GM19324 (cell line): Measurements from ENCODE around the gene DPM3.
"Not testable (repeated sequence)": the region's sequence is repeated elsewhere in the genome, so short reads cannot be mapped to it uniquely, and the experiment has no call there.

Experiments used
- ATAC-seq: cut with Tn5 transposase; IDR thresholded peaks from one replicate; pipeline ENCODE4 v1.9.1; 2021; ENCODE audit warnings: mild to moderate bottlenecking, moderate library complexity; ENCODE audit not compliant: unreplicated experiment, low FRiP score

DPM3 gene

DNA sequence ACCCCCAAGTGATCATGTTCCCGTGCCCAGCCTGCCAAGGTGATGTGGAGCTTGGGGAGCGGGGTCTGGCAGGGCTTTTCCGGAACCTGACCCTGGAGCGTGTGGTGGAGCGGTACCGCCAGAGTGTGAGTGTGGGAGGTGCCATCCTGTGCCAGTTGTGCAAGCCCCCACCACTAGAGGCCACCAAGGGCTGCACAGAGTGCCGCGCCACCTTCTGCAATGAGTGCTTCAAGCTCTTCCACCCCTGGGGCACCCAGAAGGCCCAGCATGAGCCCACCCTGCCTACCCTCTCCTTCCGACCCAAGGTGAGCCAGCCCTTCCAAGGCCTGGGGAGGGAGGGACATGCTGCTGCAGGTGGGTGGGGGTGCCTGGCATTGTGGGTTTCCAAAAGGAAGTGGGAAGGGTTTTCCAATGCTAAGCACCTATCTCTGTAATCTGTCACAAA, 35.6 kb upstream of the DPM3 start:
- no peak for ATAC-seq

GRCh38 chr1:155175281-155175926, 35.1 kb upstream of the DPM3 start:
- ATAC-seq = no peak

DNA sequence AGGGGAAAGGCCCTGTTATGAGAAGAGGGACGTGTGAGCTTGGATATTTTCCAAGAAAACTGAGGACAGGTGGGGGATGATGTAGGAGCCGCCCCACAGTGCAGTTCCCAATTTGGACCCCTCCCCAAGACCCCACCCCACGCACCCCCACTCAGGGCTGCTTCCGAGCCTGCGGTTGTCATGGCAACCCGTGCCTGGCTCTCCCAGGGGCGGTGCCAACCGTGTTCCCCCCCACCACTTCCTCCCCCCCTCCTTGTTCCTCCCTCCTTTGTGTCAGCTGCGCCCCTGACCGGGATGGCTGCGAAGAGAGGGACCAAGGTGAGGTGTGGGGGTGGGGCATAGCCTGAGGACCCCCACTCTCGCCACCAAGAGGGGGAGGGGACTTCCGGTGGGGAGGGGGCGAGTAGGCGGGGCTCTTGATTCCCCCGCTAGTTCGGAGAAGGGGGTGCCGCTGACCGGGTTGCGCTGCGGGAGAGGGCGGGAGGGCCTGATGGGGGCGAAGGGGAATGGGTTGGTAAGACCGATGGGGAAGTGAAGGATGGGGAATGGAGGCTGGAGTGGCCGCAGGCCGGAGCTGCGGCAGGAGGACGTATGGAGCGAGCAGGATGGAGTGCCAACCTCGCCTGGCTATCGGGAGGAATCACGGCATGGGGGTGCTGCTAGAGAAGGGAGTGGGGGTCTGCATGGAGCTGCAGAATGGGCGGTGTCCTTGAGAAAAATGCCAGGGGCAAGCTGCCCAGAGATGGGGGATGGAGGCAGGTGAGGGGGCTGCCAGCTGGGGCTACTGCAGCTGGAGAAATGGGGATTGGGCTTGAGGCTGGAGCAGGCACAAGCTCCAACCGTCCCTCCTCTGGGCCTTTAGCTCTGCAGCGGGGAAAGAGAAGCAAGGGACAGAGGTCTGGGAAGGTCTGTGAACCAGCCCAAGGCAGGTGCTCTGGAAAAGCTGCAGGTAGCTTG, 34.3 kb upstream of the DPM3 start:
- ATAC-seq = no peak

DNA sequence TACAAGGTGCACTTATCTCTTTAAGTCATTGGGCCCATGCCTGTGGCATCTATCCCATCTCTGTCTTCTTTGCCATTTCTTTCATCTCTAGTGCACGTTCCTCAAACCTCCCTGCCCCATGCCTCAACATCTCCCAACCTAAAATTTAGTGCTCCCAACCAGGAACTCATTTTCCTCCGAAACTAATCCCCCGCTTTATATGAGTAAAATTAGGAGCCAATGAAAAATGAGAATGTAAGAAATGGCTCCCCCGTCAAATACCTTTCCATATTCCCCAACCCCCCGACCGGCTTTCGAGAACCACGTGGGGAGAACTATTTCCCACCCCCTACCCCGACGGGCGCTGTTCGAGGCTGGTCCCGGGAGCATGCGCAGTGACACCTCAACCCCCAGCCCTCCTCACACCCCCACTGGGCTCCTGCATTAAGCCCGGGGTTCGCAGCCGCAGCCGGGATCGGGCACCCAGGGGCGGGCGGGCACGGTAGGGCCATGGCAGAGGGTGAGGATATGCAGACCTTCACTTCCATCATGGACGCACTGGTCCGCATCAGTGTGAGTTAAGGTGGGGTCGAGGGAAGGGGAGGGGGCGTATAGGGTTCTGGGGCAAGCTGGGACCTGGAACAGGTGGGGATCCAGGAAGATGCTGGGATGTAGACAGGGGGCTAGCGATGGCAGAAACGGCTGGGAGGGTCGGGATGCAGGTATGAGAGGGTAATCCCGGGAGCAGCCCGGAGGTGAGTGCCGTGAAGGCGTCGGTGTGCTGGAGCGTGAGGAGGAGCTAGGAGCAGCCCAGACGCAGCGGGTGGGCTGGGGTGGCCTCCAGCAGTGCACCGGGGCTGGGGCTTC, 33.4 kb upstream of the DPM3 start, which contains the start of gene TRIM46:
Gene TRIM46, plus strand, starts transcription at position 372 of the 846 bp plus-strand sequence. Its CDS starts 118 bp downstream, at position 490.
- no peak for ATAC-seq

GRCh38 chr1:155172732-155173477, 32.6 kb upstream of the DPM3 start, which contains the start of gene KRTCAP2:
Gene KRTCAP2 (minus strand): TSS chr1:155173304. CDS start chr1:155173224, 80 bp downstream.
- ATAC-seq = peak; percentile 82

DNA sequence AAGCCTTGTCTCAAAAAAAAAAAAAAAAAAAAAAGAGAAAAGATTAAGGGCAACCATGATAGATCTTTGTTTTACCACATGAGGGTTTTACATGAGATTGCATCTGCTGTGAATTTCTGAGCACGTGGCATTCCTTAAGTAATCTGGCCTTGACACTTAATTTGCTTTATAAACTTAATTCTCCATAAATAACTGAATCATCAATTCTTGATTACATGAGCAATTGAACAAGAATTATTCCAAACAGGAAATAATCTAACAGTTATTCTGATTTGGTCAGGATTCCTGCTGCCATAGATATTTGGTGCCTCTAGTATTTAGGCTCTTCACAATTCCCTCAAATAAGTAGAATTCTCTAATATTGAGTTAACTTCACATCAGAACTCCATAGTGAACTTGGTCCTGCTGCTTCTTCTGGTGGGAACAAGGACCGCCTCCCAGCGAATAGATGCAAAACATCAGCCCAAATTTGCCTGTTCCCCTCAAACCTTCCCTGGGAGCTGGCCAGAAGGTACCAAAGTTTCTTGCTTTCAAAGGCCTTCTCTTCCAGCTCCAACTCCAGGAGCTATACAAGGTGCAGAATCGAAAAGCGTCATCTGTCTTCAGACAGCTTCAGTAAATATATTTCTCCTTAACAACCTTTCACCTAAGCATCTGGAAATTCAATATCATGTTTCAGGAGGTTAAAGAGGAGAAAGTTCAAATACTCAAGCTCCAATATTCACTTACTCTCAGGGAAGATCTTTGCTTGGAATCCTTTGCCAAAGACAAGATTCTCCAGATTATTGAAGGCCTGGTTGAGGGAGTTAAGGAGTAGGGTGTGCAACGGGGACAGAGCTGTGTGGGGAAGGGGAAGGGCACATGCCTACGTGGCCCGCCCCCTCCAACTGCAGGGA, 31.8 kb upstream of the DPM3 start:
- ATAC-seq = no peak

- ATAC-seq = no peak
These were observed 30.5 kb upstream of the DPM3 start for GRCh38 chr1:155170806-155171205.

DNA sequence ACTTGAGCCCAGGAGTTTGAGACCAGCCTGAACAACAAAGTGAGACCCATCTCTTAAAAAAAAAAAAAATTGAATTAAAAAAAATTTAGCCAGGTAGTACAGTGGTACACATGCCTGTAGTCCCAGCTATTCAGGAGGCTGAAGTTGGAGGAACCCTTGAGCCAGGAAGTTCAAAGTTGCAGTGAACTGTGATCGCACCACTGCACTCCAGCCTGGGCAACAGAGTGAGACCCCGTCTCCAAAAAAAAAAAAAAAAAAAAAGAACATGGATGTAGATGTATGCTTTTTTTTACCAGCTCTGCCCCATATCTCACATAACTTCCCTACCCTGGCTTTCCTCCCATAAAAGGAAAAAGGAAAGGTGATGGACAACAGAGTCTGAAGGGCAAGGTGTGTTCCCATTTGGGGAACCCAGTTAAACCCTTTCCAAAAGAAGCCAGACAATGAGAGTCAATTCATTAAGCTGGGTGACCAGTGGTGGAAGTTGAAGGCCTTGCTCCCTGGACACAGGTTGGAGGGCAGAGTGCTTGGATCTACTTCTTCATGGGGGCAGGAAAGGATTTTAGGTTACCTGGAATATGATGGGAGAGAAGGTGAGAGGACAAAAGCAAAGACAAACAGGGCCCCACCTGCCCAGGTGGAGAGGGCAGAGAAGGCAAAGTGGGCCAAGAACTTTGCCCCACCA, 29.9 kb upstream of the DPM3 start:
- no peak for ATAC-seq

- no peak for ATAC-seq
These were observed 29.2 kb upstream of the DPM3 start for GRCh38 chr1:155169541-155169940.

- no peak for ATAC-seq
These were observed 28.3 kb upstream of the DPM3 start for GRCh38 chr1:155168456-155169210.

- ATAC-seq = not testable (repeated sequence)
These were observed 27.7 kb upstream of the DPM3 start for GRCh38 chr1:155168105-155168445.

DNA sequence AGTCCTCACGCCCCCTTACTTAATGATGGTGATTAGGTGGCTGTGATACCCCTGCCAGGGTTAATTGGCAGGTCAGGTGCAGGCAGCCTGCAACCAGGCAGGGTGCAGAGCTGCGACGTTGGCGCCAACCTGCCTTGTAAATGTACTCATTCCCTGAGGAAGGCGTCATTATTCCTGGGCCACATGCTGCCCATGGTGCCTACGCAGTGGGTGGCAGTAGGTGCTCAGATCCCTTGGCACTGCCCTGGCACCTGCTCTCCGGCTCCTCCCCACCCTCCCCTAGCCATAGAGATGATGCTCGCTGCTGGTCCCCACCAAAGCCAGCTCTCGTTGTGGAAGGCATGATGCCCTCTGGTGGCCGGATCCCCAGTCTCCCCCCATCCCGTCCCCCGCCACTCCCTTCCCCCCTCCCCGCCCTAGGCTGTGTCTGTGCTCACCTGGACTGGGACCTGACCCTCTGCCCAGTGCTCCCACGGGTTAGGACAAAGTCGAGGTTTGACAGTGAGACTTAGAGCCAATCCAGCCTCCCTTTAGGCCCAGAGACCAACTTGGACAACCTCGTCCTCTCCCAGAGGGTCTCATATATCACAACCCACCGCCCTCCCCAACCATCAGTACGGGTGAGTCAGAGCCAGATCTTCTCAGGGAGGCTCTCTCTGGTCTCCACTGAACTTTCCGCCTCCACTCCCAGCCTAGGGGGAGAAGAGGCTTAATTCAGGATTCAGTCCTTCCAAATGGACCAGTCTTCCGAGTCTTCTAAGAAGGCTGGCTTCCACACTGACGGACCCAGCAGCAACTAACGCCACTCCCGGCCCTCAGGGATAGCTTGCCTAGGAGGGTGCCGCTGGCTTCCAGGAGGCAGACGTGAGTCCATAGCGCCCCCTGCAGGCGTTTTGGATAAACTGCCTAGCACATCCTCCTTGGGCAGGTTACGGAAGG, 27.1 kb upstream of the DPM3 start:
- no peak for ATAC-seq

- ATAC-seq = no peak
These were observed 26.3 kb upstream of the DPM3 start for GRCh38 chr1:155166471-155167165.

- ATAC-seq = no peak
These were observed 25.7 kb upstream of the DPM3 start for GRCh38 chr1:155166051-155166470.

GRCh38 chr1:155164625-155165024, 24.3 kb upstream of the DPM3 start:
- ATAC-seq = not testable (repeated sequence)

- ATAC-seq = not testable (repeated sequence)
These were observed 23.5 kb upstream of the DPM3 start for GRCh38 chr1:155163785-155164184.
